ENCODE results near the gene ZDHHC17.

DNA sequence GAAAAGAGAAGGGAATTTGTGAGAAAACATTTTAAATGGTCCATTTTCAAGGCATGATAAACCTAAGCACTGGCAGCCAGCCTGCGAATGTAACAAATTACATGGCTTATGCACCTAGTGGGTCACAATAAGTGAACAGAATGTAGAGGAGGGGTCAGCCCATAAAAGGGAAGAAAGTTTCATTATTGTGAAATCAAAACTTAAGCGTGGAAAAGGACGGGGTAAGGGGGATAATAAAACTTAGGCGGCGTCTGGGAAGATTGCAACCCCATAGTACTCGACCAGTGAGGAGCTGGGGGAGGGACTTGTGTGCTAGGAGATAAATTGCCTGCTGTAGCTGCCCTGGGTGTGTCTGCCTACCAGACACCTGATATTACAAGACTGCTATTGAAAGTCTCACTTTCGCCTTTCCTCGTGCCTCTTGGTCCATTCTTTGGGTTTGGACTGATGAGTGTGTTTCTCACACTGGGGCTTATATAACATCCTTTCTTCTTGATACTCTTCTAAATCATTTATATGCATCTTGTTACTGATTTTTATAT lies 40.6 kb downstream of the ZDHHC17 start:
- TF ChIP-seq CTCF (IDR thresholded peaks at IDR 0.05; ENCODE audit: low read length) (no peak), EZH2 (optimal IDR thresholded peaks at IDR 0.05; ENCODE audit: low read depth, low read length) (no peak), EZH2phosphoT487 (IDR thresholded peaks at IDR 0.05; ENCODE audit: low read length) (no peak)
